GM18502 (cell line): ENCODE data around the gene ZIC2.
"Not testable (repeated sequence)": the region's sequence is repeated elsewhere in the genome, so short reads cannot be mapped to it uniquely, and the experiment has no call there.

Experiments
- ATAC-seq: cut with Tn5 transposase; IDR thresholded peaks from one replicate; pipeline ENCODE4 v1.9.1; 2021; ENCODE audit warnings: mild to moderate bottlenecking; ENCODE audit not compliant: unreplicated experiment, poor library complexity

ZIC2 gene

GRCh38 chr13:99981735-99982035, at the start of gene ZIC2:
ZIC2 (plus strand) TSS chr13:99981784; CDS start chr13:99982065, 281 bp downstream.
- ATAC-seq = no peak

GRCh38 chr13:99932912-99933311, 48.7 kb upstream of the ZIC2 start:
- ATAC-seq = no peak

DNA sequence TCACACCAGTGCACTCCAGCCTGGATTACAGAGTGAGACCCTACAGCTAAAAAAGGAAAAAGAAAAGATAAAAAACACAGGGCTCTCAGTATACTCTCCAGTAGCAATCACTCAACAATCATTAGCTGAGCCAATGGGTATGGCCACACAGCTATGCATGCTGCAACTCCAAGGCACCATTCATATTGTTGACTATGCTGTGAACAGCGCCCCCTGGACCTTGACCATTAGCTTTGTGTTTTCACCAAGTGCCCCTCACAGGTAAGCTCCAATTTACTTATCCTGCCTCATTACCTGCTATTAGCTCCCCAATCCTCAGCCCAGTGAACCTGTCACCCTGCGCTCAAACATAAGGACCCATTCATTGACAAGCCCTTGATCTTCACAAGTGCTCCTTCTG, 45.8 kb upstream of the ZIC2 start:
- ATAC-seq = no peak

GRCh38 chr13:99938635-99939034, 42.9 kb upstream of the ZIC2 start:
- no peak for ATAC-seq

- no peak for ATAC-seq
These were observed 40.5 kb upstream of the ZIC2 start for GRCh38 chr13:99941086-99941485.

DNA sequence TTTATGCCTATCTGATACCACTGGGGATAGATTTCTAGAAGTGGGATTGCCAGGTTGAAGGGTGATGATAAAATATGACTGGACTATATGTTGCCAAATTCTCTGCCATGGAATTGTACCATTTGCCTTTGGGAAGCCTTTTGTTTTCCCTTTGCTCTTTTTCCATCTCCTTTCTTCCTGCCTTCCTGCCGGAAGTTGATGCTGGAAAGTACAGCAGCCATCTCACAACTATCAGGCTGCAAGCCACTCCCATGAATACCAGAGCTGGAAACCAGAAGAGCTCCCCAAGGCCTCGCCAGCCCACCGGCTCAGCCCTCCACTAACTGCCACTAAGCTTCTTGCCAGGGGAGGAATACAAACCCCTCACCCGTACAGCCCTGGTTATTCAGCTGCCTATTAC, 39.7 kb upstream of the ZIC2 start:
- ATAC-seq = no peak

GRCh38 chr13:99944102-99944501, 37.5 kb upstream of the ZIC2 start:
- no peak for ATAC-seq

GRCh38 chr13:99944606-99945005, 37.0 kb upstream of the ZIC2 start:
- ATAC-seq = no peak

- not testable (repeated sequence) for ATAC-seq
These were observed 36.1 kb upstream of the ZIC2 start for GRCh38 chr13:99945515-99945914.

- ATAC-seq = no peak
These were observed 33.9 kb upstream of the ZIC2 start for GRCh38 chr13:99947666-99948065.

DNA sequence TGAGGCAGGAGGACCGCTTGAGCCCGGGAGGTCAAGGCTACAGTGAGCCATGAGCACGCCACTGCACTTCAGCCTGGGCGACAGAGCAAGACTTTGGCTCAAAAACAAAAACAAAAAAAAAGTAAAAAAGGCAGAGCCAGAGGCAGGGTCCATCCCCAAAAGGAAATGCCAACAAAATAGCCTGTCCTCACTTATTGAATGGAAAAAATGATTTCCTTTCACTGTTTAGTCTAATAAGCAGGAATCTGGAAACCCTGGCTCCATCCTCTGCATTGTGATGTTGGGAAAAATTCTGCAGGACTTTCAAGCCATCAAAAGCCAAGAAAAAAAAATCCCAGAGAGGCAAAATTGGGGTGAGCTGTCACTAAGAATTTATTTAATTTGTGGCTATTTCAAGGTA, 33.2 kb upstream of the ZIC2 start:
- no peak for ATAC-seq

DNA sequence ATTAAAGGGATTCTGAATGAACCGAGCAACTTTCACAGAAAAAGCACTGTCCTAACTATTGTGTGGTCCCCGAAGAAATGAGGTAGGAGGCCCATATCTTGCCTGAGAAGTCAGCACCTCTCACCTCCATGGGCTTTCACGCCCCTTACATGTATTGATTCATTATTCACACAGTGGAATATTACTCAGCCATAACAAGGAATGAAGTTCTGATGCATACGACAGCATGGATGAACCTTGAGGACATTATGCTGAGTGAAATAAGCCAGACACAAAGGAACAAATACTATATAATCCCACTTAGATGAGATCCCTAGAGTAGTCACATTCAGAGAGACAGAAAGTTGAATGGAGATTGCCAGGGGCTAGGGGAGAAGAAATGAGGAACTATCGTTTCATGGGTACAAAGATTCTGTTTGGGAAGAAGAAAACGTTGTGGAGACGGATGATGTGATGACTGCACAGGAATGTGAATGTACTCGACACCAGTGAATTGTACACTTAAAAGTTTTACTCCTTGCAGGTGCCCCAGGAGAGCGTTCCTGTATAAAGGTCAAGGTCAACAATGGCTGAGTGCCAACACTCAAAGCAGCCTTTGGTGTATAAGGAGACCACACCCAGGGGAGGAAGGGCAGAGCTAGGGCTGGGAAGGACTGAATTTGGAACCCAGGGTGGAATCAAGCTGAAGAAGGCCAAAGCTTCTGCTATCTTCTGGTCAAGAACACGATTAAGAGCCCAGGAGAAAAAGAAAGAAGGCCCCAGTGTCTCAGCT, 32.5 kb upstream of the ZIC2 start:
- no peak for ATAC-seq

GRCh38 chr13:99949679-99950413, 31.7 kb upstream of the ZIC2 start:
- ATAC-seq = no peak

- not testable (repeated sequence) for ATAC-seq
These were observed 29.9 kb upstream of the ZIC2 start for GRCh38 chr13:99951666-99952065.

- no peak for ATAC-seq
These were observed 28.3 kb upstream of the ZIC2 start for GRCh38 chr13:99953138-99953755.

DNA sequence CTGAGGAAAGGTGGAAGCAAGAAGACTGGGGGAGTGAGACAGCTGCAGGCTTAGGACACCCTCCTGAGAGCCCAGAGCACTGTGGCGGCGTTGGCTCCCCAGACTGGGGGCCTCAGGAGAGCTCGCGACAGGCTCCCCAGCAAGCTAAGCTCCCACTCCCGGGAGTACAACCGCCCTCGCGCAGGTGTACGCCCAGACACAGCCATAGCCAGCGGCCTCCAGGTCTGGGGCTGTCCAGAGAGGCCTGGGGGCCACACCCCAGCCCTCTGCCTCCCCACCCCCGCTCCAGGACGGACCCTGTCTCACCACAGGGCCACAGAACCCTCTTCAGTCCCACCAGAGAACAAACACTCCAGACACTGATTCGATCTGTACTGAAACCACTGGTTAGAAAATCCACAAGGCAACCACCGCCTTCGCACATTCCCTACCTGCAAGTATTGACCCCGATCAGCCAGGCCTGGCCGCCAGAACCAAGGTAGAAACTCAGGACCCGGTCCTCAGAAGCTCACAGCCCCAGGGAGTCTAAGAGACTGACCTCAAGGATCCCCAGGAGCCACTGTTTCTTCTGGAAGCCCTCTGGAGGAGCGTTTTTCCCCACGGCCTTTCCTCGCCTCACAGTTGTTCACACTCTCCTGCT, 26.4 kb upstream of the ZIC2 start:
- no peak for ATAC-seq

DNA sequence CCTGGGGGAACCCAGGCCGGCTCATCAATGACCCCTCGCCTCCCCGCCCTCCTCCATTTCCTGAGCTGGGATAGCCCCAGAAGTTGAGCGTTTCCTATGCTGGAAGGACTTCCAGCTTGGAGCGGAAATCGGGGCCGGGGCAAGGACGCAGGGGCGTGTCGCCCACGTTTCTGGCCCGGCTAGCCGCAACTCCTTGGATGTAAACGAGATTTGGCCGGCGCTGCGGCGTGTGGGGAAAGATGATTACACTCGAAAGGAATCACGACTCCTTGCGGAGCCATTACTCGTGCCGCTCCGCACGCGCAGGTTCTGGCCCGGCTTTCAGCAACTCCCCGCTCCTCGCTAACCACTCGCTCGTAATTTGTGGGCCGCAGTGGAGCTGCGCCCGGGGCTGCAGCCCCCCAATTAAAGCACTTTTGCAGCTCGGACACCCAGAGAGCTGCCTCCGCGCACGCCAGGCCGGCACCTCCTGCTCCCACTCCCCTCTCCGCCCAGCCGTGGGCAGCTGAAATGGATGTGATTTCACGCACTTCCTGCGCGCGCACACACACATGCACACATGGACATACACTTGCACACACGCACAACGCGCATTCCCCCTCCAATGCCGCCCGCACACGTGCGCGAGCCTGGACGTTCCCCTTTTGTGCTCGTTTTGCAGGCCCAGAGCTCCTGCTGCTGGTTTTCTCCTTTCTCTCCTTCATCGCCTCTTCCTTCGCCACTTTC, 25.7 kb upstream of the ZIC2 start:
- ATAC-seq = no peak

- no peak for ATAC-seq
These were observed 24.9 kb upstream of the ZIC2 start for GRCh38 chr13:99956473-99957349.

DNA sequence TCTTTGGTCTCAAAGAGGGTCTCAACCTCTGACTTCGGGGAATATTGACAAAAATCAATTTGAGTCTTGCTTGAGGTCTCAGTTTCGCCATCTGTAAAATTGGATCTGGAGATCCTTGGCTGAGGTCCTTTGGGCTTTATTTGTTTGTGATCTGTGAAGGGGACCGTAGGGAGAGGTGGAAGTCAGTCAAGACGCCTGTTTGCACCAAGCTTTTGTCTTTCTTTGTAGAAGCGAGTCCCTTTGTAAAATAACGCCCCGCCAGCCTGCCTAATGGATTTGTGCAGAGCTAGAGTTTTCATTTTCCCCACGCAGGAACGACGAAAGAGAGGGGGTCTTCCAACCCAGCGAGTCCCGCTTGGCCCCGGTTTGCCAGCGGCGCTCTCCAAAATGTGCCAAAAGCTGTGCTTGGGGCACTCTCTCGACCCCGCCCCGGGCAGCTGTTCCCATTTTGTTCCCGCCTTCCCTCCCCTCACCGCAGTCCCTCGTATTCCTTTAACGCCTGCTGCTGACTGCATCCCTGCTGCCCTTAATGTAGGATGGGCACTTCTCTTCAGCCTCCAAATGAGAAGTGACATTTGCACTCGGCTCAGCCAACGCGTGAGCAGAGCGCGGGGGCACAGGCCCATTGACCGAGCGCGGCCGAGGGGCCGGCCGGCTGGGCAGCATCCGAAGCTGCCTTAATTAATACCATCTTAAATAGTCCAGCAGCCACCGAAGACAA, 23.0 kb upstream of the ZIC2 start:
- ATAC-seq = no peak
